ENCODE results near the gene TYMP. TPM values are rescaled to one million over a fixed set of nuclear protein-coding genes. Genes with fewer than 3 reads are reported as not detected.
"Not testable (repeated sequence)": the region's sequence is repeated elsewhere in the genome, so short reads cannot be mapped to it uniquely, and the experiment has no call there.

Gene TYMP
- total and polyA plus RNA-seq, 2 experiments from 2014 or later, result 46.4 to 85.7 TPM

- no peaks in the 10 kb centered on the region for H3K9me2 ChIP-seq (replicated peaks; ENCODE audit: insufficient read depth)
- H3K27ac ChIP-seq, result no peak overlapping the region
- no peak overlapping the region for H3K4me2 ChIP-seq
- no peaks in the 10 kb centered on the region for H3K9me3 ChIP-seq (ENCODE audit: low read depth)
- peaks cover 18% of the 10 kb centered on the region for H3K4me1 ChIP-seq (ENCODE audit: insufficient read depth)
- H3K27me3 ChIP-seq, result no peaks in the 10 kb centered on the region
- no peaks in the 10 kb centered on the region for H3K36me3 ChIP-seq (replicated peaks; ENCODE audit: insufficient read depth, low read depth)
- TF ChIP-seq EZH2 (IDR thresholded peaks at IDR 0.05; ENCODE audit: borderline replicate concordance) (no peak), EZH2phosphoT487 (IDR thresholded peaks at IDR 0.05; ENCODE audit: low read depth, severe bottlenecking, unreplicated experiment) (no peak), CTCF (IDR thresholded peaks at IDR 0.05; ENCODE audit: poor library complexity) (no peak)
- no peak overlapping the region for H3K4me3 ChIP-seq
- WGBS (ENCODE audit: low lambda C conversion rate, missing lambda C conversion rate), result 92% methylated on average over 12 of the region's 15 CpGs
- no peak overlapping the region for H2AFZ ChIP-seq
- H4K20me1 ChIP-seq (ENCODE audit: insufficient read depth, poor library complexity, severe bottlenecking), result peaks cover 13% of the 10 kb centered on the region
- no peak for DNase-seq (ENCODE audit: low spot score)
- H3K79me2 ChIP-seq, result peaks cover 37% of the 10 kb centered on the region
These were observed 7.5 kb downstream of the TYMP start for GRCh38 chr22:50522208-50522805.

GRCh38 chr22:50521710-50522109 is 8.1 kb downstream of the TYMP start:
- peaks cover 13% of the 10 kb centered on the region for H4K20me1 ChIP-seq (ENCODE audit: insufficient read depth, poor library complexity, severe bottlenecking)

GRCh38 chr22:50520826-50521453 is 8.9 kb downstream of the TYMP start:
- Histone ChIP-seq H3K9me2 (replicated peaks; ENCODE audit: insufficient read depth) (no peaks in the 10 kb centered on the region), H3K27ac (no peak overlapping the region), H3K9me3 (ENCODE audit: low read depth) (no peaks in the 10 kb centered on the region), H3K4me1 (ENCODE audit: insufficient read depth) (peaks cover 9% of the 10 kb centered on the region), H3K36me3 (replicated peaks; ENCODE audit: insufficient read depth, low read depth) (no peaks in the 10 kb centered on the region), H3K79me2 (peaks cover 39% of the 10 kb centered on the region), H2AFZ (no peak overlapping the region), H3K27me3 (no peaks in the 10 kb centered on the region), H4K20me1 (ENCODE audit: insufficient read depth, poor library complexity, severe bottlenecking) (peaks cover 13% of the 10 kb centered on the region), H3K4me3 (no peak overlapping the region), H3K4me2 (no peak overlapping the region)
- TF ChIP-seq EZH2phosphoT487 (IDR thresholded peaks at IDR 0.05; ENCODE audit: low read depth, severe bottlenecking, unreplicated experiment), result no peak
- TF ChIP-seq EZH2 (IDR thresholded peaks at IDR 0.05; ENCODE audit: borderline replicate concordance), result no peak
- TF ChIP-seq CTCF (IDR thresholded peaks at IDR 0.05; ENCODE audit: poor library complexity), result no peak
- no peak for DNase-seq (ENCODE audit: low spot score)
- WGBS (ENCODE audit: low lambda C conversion rate, missing lambda C conversion rate), result 100% methylated on average over 13 of the region's 13 CpGs

More at GRCh38 chr22:50521710-50522109, 8.1 kb downstream of the TYMP start:
- Histone ChIP-seq H3K27ac (no peak overlapping the region), H3K4me1 (ENCODE audit: insufficient read depth) (peaks cover 12% of the 10 kb centered on the region), H3K4me3 (no peak overlapping the region), H2AFZ (no peak overlapping the region), H3K27me3 (no peaks in the 10 kb centered on the region), H3K79me2 (peaks cover 37% of the 10 kb centered on the region), H3K9me2 (replicated peaks; ENCODE audit: insufficient read depth) (no peaks in the 10 kb centered on the region), H3K36me3 (replicated peaks; ENCODE audit: insufficient read depth, low read depth) (no peaks in the 10 kb centered on the region), H3K4me2 (no peak overlapping the region), H3K9me3 (ENCODE audit: low read depth) (no peaks in the 10 kb centered on the region)
- TF ChIP-seq EZH2phosphoT487 (IDR thresholded peaks at IDR 0.05; ENCODE audit: low read depth, severe bottlenecking, unreplicated experiment) (no peak), CTCF (IDR thresholded peaks at IDR 0.05; ENCODE audit: poor library complexity) (no peak), EZH2 (IDR thresholded peaks at IDR 0.05; ENCODE audit: borderline replicate concordance) (no peak)
- 94% methylated on average over 10 of the region's 10 CpGs for WGBS (ENCODE audit: low lambda C conversion rate, missing lambda C conversion rate)
- DNase-seq (ENCODE audit: low spot score), result no peak

GRCh38 chr22:50520184-50520583 is 9.6 kb downstream of the TYMP start:
- not testable (repeated sequence) for H3K27ac ChIP-seq; H3K9me3 ChIP-seq (ENCODE audit: low read depth); H3K4me2 ChIP-seq; H3K4me1 ChIP-seq (ENCODE audit: insufficient read depth); H3K4me3 ChIP-seq; H3K9me2 ChIP-seq (replicated peaks; ENCODE audit: insufficient read depth); H3K36me3 ChIP-seq (replicated peaks; ENCODE audit: insufficient read depth, low read depth); H2AFZ ChIP-seq; DNase-seq (ENCODE audit: low spot score); H3K27me3 ChIP-seq
- peaks cover 13% of the 10 kb centered on the region for H4K20me1 ChIP-seq (ENCODE audit: insufficient read depth, poor library complexity, severe bottlenecking)
- 92% methylated on average over 8 of the region's 8 CpGs for WGBS (ENCODE audit: low lambda C conversion rate, missing lambda C conversion rate)
- peaks cover 42% of the 10 kb centered on the region for H3K79me2 ChIP-seq

All from hepatocyte (in vitro differentiated cells).